ENCODE results near the gene GFOD2.

DNA sequence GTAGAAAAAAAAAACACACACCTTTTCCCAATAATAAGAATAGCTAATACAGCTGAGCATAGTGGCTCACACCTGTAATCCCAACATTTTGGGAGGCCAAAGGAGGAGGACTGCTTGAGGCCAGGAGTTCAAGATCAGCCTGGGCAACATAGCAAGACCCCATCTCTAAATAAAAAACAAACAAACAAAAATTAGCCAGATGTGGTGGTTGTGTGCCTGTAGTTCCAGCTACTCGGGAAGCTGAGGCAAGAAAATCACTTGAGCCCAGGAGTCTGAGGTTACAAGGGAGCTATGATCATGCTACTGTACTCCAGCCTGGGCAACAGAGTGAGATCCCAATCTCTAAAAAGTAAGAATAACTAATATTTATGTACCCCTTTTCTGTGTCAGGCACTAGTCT, 42.8 kb upstream of the GFOD2 start:
- TF ChIP-seq, protein P1, sequence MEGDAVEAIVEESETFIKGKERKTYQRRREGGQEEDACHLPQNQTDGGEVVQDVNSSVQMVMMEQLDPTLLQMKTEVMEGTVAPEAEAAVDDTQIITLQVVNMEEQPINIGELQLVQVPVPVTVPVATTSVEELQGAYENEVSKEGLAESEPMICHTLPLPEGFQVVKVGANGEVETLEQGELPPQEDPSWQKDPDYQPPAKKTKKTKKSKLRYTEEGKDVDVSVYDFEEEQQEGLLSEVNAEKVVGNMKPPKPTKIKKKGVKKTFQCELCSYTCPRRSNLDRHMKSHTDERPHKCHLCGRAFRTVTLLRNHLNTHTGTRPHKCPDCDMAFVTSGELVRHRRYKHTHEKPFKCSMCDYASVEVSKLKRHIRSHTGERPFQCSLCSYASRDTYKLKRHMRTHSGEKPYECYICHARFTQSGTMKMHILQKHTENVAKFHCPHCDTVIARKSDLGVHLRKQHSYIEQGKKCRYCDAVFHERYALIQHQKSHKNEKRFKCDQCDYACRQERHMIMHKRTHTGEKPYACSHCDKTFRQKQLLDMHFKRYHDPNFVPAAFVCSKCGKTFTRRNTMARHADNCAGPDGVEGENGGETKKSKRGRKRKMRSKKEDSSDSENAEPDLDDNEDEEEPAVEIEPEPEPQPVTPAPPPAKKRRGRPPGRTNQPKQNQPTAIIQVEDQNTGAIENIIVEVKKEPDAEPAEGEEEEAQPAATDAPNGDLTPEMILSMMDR (IDR thresholded peaks at IDR 0.05; ENCODE audit: control extremely low read depth in 1 of 3, insufficient read depth in 1 of 3, low read depth in 1 of 3, low read length in 3 of 3): no peak
- TF ChIP-seq TAF1 (IDR thresholded peaks at IDR 0.05; ENCODE audit: low read depth, low read length) (no peak), SP2 (IDR thresholded peaks at IDR 0.05; ENCODE audit: low read length) (no peak), ZNF274 (IDR thresholded peaks at IDR 0.05; ENCODE audit: borderline replicate concordance, extremely low read depth, low read length) (no peak), SP1 (IDR thresholded peaks at IDR 0.05; ENCODE audit: low read depth, low read length) (no peak), MAFK (IDR thresholded peaks at IDR 0.05; ENCODE audit: low read depth, low read length) (no peak), RNF2 (IDR thresholded peaks at IDR 0.05; ENCODE audit: borderline replicate concordance, low read depth, low read length, missing control alignments, poor library complexity, severe bottlenecking) (no peak)

Data from H1 (cell line).